ENCODE measurements around the gene MBD3.
A peak's percentile ranks its signal among the peaks of the same experiment; 100 is the strongest.

The MBD3 gene

DNA sequence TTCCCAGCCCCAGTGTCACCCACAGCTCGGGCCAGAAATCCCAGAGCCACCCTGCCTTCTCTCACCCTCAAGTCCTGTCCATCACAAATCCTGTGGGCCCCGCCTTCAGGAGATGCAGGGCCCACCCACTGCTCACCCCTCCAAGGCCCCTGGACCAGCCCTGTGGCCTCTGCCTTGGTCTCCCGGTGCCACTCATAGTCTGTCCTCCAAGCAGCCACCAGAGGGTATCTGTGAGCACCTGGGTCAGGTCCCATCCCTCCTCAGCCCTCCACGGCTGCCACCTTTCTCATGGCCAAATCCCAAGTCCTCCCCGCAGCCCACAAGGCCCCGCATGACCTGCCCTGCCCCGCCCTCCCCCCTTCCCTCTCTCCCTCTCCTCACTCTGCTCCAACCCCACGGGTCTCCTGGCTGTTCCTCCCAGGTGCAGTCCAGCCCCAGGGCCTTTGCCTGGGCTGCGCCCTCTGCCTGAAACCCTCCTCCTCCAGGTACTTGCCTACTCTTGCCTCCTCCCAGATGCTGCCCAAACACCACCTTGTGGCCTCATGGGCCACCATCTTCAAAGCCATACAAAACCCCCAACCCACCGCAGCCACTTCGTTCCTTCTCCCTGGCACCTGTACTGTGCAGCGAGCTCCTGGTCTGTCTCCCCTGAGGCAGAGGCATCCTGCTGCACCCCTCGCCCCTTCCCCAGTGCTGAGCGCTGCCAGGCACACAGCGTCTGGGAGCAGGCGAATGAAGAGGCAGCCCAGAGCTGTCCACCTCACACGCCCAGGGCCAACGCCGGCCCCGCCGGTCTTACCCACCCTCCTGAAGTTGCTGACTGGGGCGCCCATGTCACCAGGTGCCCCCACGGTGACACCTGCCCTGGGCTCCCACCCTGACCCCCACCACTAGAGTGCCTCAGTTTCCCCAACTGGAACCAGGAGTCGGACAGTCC, 25.8 kb upstream of the MBD3 start:
- Histone ChIP-seq H3K27ac (ENCODE audit: low read depth, low read length) (no peak overlapping the region), H3K4me3 (ENCODE audit: low read depth, low read length) (no peak overlapping the region), H3K9ac (ENCODE audit: low read depth, low read length) (no peak overlapping the region), H3K9me3 (ENCODE audit: control insufficient read depth, insufficient read depth, low read length) (no peaks in the 10 kb centered on the region), H3K4me1 (ENCODE audit: control insufficient read depth, insufficient read depth, low read length) (no peaks in the 10 kb centered on the region), H3K27me3 (ENCODE audit: control insufficient read depth, insufficient read depth, low read length) (no peaks in the 10 kb centered on the region), H3K36me3 (ENCODE audit: control insufficient read depth, insufficient read depth, low read length) (peaks cover 89% of the 10 kb centered on the region)

DNA sequence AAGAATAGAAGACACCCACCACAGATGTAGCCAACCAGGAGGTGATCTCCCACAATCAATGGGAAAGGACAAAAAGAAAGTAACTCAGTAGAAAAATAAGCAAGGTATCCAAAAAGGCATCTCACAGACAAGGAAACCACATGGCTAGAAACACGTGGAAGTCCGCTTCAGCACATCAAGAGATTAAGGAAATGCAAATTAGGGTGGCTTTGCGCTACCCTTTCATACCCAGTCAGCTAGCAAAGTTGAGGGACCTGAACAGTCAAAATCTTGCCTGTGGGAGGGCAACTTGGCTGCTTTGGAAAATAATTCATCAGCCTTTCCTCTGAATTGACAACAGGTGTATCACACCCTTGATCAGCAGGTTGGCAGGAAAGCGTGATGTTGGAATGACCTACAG, 24.2 kb upstream of the MBD3 start:
- Histone ChIP-seq H3K4me1 (ENCODE audit: control insufficient read depth, insufficient read depth, low read length) (no peaks in the 10 kb centered on the region), H3K9ac (ENCODE audit: low read depth, low read length) (no peak overlapping the region), H3K27ac (ENCODE audit: low read depth, low read length) (no peak overlapping the region), H3K9me3 (ENCODE audit: control insufficient read depth, insufficient read depth, low read length) (no peaks in the 10 kb centered on the region), H3K27me3 (ENCODE audit: control insufficient read depth, insufficient read depth, low read length) (no peaks in the 10 kb centered on the region), H3K36me3 (ENCODE audit: control insufficient read depth, insufficient read depth, low read length) (peaks cover 93% of the 10 kb centered on the region), H3K4me3 (ENCODE audit: low read depth, low read length) (no peak overlapping the region)

DNA sequence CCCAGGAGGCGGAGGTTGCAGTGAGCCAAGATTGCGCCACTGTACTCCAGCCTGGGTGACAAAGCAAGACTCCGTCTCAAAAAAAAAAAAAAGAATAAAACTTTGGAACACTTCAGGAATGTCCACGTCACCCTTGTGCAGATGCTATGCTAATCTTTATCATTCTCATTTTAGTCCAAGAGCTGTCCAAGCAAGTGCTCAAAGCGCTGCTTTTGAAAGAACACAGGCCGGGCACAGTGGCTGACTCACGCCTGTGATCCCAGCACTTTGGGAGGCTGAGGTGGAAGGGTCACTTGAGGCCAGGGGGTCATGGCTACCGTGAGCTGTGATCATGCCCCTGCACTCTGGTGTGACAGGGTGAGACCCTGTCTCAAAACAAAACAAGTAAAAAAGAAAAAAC, 23.7 kb upstream of the MBD3 start:
- H3K27ac ChIP-seq (ENCODE audit: low read depth, low read length) = no peak overlapping the region
- H3K36me3 ChIP-seq (ENCODE audit: control insufficient read depth, insufficient read depth, low read length) = peaks cover 93% of the 10 kb centered on the region
- H3K4me3 ChIP-seq (ENCODE audit: low read depth, low read length) = no peak overlapping the region
- no peaks in the 10 kb centered on the region for H3K9me3 ChIP-seq (ENCODE audit: control insufficient read depth, insufficient read depth, low read length)
- no peaks in the 10 kb centered on the region for H3K27me3 ChIP-seq (ENCODE audit: control insufficient read depth, insufficient read depth, low read length)
- H3K9ac ChIP-seq (ENCODE audit: low read depth, low read length) = no peak overlapping the region
- no peaks in the 10 kb centered on the region for H3K4me1 ChIP-seq (ENCODE audit: control insufficient read depth, insufficient read depth, low read length)

DNA sequence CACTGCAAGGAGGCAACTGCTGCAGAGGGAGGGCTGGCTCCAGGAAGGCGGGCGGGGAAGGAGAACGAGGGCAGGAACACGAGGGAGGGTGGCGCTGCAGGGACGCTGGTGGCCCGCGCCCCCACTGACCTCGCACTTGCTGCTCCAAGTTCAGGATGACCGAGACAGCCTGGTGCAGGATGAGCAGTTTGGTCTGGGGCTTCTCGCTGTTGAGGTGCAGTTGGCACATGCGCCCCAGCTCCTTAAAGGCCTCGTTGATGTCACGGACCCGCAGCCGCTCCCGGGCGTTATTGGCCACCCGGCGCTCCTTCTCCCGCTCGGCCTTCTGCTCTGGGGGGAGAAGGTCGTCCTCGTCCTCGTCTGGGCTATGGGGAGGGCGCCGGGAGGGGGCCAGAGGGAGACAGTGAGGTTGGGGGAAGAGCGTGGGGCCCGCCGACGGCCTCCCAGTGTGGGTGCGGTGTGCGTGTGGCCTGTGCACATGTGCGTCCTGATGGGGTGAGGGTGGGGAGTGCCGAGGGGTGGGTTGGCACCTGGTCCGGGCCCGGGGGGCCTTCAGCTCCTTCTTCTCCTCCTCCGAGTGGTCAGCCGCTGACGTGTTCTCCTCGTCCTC, 22.6 kb upstream of the MBD3 start:
- no peaks in the 10 kb centered on the region for H3K9me3 ChIP-seq (ENCODE audit: control insufficient read depth, insufficient read depth, low read length)
- H3K9ac ChIP-seq (ENCODE audit: low read depth, low read length) = no peak overlapping the region
- no peak overlapping the region for H3K27ac ChIP-seq (ENCODE audit: low read depth, low read length)
- no peaks in the 10 kb centered on the region for H3K27me3 ChIP-seq (ENCODE audit: control insufficient read depth, insufficient read depth, low read length)
- peaks cover 93% of the 10 kb centered on the region for H3K36me3 ChIP-seq (ENCODE audit: control insufficient read depth, insufficient read depth, low read length)
- no peak overlapping the region for H3K4me3 ChIP-seq (ENCODE audit: low read depth, low read length)
- no peaks in the 10 kb centered on the region for H3K4me1 ChIP-seq (ENCODE audit: control insufficient read depth, insufficient read depth, low read length)

DNA sequence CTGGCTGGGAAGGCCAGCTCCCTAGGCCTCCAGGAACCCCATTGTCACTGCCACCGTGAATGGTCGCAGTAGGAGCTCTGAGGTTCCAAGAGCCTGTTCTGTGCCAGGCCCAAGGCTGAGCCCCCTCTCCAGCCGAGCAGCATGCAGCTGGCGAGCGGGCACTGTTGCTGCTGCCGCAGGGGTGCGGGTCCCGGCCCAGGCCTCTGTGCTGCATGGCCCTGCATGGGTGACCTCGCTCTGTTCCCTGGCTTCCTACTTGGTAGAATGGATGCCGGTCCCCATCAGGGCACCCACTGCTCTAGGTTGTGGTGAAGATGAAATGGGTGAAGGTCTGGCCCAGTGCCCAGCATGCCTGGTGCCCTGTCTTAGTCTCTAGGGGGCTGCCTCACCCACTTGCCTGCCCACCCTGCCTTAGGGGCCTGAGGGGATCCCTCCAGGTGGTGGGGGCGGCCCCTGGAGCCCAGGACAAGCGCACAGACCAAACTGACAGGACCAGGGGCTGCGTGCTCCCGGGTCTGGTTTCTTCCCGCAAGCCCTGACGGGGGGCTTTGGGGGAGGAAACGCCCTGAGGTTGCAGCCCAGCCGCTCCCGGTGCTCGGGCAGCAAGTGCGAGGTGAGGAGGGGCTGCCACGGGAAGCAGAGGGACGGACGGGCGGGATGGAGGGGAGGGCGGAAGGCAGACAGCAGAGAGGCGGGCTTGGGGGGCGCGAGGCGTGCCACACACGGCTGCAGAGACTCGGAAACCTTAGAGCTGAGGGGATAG, 21.3 kb upstream of the MBD3 start:
- H3K36me3 ChIP-seq (ENCODE audit: control insufficient read depth, insufficient read depth, low read length) = peaks cover 89% of the 10 kb centered on the region
- H3K4me1 ChIP-seq (ENCODE audit: control insufficient read depth, insufficient read depth, low read length) = no peaks in the 10 kb centered on the region
- H3K27ac ChIP-seq (ENCODE audit: low read depth, low read length) = no peak overlapping the region
- H3K9me3 ChIP-seq (ENCODE audit: control insufficient read depth, insufficient read depth, low read length) = no peaks in the 10 kb centered on the region
- H3K4me3 ChIP-seq (ENCODE audit: low read depth, low read length) = no peak overlapping the region
- H3K9ac ChIP-seq (ENCODE audit: low read depth, low read length) = no peak overlapping the region
- H3K27me3 ChIP-seq (ENCODE audit: control insufficient read depth, insufficient read depth, low read length) = no peaks in the 10 kb centered on the region

DNA sequence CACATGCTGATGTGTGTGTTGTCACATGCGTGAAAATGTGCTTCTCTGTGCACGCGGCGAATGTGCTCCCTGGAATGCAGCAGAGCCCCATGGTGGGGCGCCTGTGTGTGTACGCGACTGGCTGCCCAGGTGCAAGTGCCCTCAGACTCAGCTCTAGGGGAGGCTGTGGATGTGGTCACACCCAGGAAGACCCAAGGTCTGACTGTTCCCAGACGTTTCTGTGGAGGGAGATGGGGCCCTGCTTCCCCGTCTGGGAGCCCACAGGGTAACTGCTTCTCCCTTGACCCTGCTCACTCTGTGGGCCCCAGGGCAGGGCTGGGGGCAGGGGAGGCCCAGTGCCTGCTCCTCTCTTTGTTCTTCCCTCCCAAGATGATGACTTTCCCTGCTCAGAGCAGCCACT, 20.5 kb upstream of the MBD3 start:
- no peak overlapping the region for H3K27ac ChIP-seq (ENCODE audit: low read depth, low read length)

DNA sequence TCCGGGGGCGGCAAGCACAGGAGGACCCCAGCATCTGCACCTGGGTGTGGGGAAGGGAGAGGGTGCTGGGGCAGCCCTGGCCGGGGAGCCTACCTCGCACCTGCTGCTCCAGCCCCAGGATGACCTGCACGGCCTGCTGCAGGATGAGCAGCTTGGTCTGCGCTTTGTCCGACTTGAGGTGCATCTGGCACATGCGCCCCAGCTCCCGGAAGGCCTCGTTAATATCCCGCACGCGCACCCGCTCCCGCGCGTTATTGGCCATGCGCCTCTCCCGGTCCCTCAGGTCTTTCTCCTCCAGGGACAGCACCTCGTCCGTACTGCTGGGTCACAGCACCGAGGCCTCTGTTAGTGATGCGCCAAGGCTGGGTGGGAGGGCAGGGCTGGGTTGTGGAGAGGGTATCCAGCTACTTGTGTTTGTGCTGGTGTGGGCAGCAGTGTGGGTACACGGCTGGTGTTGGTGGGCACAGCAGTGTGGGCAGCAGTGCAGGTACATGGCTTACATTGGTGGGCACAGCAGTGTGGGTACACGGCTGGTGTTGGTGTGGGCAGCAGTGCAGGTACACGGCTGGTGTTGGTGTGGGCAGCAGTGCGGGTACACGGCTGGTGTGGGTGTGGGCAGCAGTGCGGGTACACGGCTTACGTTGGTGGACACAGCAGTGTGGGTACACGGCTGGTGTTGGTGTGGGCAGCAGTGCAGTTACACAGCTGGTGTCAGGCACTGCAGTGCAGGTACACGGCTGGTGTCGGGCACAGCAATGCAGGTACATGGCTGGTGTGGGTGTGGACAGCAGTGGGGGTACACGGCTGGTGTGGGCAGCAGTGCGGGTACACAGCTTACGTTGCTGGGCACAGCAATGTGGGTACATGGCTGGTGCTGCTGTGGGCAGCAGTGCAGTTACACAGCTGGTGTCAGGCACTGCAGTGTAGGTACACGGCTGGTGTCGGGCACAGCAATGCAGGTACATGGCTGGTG, 19.7 kb upstream of the MBD3 start:
- no peaks in the 10 kb centered on the region for H3K9me3 ChIP-seq (ENCODE audit: control insufficient read depth, insufficient read depth, low read length)
- H3K27ac ChIP-seq (ENCODE audit: low read depth, low read length) = no peak overlapping the region
- H3K4me3 ChIP-seq (ENCODE audit: low read depth, low read length) = no peak overlapping the region
- peaks cover 75% of the 10 kb centered on the region for H3K36me3 ChIP-seq (ENCODE audit: control insufficient read depth, insufficient read depth, low read length)
- no peaks in the 10 kb centered on the region for H3K27me3 ChIP-seq (ENCODE audit: control insufficient read depth, insufficient read depth, low read length)
- no peaks in the 10 kb centered on the region for H3K4me1 ChIP-seq (ENCODE audit: control insufficient read depth, insufficient read depth, low read length)
- H3K9ac ChIP-seq (ENCODE audit: low read depth, low read length) = no peak overlapping the region

More for the DNA sequence above, 20.5 kb upstream of the MBD3 start:
- H3K36me3 ChIP-seq (ENCODE audit: control insufficient read depth, insufficient read depth, low read length) = peaks cover 83% of the 10 kb centered on the region
- no peak overlapping the region for H3K9ac ChIP-seq (ENCODE audit: low read depth, low read length)
- H3K4me1 ChIP-seq (ENCODE audit: control insufficient read depth, insufficient read depth, low read length) = no peaks in the 10 kb centered on the region
- no peaks in the 10 kb centered on the region for H3K27me3 ChIP-seq (ENCODE audit: control insufficient read depth, insufficient read depth, low read length)
- no peaks in the 10 kb centered on the region for H3K9me3 ChIP-seq (ENCODE audit: control insufficient read depth, insufficient read depth, low read length)
- H3K4me3 ChIP-seq (ENCODE audit: low read depth, low read length) = no peak overlapping the region

DNA sequence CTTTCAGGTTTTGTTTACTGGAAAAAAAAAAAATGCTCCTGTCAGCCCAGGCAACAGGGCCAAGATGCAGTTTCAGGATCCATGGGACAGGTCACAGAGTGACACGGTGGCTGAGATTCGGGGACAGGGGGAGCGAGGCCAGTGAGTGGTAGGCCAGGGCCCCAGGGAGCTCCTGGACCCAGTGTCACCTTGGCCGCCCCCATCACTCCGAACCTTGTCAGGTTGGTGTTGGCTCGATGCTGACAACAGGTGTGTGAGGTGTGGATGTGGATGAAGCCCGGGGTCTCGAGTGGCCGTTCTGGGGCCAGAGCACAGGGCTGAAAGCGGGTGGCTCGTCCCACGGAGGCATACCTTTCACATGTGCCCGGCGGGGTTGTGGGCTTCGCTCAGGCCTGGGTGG, 18.7 kb upstream of the MBD3 start:
- Histone ChIP-seq H3K9me3 (ENCODE audit: control insufficient read depth, insufficient read depth, low read length) (no peaks in the 10 kb centered on the region), H3K27me3 (ENCODE audit: control insufficient read depth, insufficient read depth, low read length) (no peaks in the 10 kb centered on the region), H3K27ac (ENCODE audit: low read depth, low read length) (peak overlapping the region; percentile 40), H3K4me1 (ENCODE audit: control insufficient read depth, insufficient read depth, low read length) (peaks cover under 1% of the 10 kb centered on the region; the same call in 1 of the 2 replicates), H3K4me3 (ENCODE audit: low read depth, low read length) (no peak overlapping the region), H3K36me3 (ENCODE audit: control insufficient read depth, insufficient read depth, low read length) (peaks cover 65% of the 10 kb centered on the region), H3K9ac (ENCODE audit: low read depth, low read length) (no peak overlapping the region)

DNA sequence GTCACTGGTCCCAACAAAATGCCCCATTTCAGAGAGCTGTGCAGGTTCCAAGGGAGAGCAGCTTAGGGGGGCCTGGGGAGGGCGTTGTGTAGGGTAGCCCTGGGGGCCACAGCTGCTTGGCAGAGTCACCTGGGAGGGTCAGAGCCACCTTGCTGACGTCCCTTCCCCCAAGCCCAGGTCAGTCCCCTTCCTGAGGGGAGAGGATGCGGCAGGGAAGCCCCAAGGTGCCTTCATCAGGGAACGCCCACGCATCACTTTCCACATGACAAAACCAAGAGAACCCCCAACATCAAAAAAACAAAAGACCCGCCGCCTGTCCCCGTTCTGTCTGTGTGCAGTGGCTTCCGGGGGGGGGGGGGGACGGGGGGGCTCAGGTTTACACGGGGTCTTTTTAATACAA, 17.9 kb upstream of the MBD3 start:
- no peak overlapping the region for H3K9ac ChIP-seq (ENCODE audit: low read depth, low read length)

More for the DNA sequence above, 17.9 kb upstream of the MBD3 start:
- Histone ChIP-seq H3K4me3 (ENCODE audit: low read depth, low read length) (no peak overlapping the region), H3K9me3 (ENCODE audit: control insufficient read depth, insufficient read depth, low read length) (no peaks in the 10 kb centered on the region), H3K36me3 (ENCODE audit: control insufficient read depth, insufficient read depth, low read length) (peaks cover 58% of the 10 kb centered on the region), H3K27me3 (ENCODE audit: control insufficient read depth, insufficient read depth, low read length) (no peaks in the 10 kb centered on the region), H3K4me1 (ENCODE audit: control insufficient read depth, insufficient read depth, low read length) (peaks cover 5% of the 10 kb centered on the region; the same call in 1 of the 2 replicates), H3K27ac (ENCODE audit: low read depth, low read length) (no peak overlapping the region)
